Activated naive CD8-positive, alpha-beta T cell treated with anti-CD3 and anti-CD28 coated beads, Interleukin-2, amount 50 U/mL, for 16 hours (primary cell): ENCODE results near the gene CLN6.
A peak's percentile ranks its signal among the peaks of the same experiment; 100 is the strongest.
"Not testable (repeated sequence)": the region's sequence is repeated elsewhere in the genome, so short reads cannot be mapped to it uniquely, and the experiment has no call there.

Experiments
- DNase-seq: peaks from one replicate; pipeline ENCODE4 v3.0.0-alpha.2; 2020; ENCODE audit warnings: low read depth, low spot score

CLN6 gene

GRCh38 chr15:68256675-68257450 is 27.3 kb upstream of the CLN6 start:
- peak; percentile 21 for DNase-seq

DNA sequence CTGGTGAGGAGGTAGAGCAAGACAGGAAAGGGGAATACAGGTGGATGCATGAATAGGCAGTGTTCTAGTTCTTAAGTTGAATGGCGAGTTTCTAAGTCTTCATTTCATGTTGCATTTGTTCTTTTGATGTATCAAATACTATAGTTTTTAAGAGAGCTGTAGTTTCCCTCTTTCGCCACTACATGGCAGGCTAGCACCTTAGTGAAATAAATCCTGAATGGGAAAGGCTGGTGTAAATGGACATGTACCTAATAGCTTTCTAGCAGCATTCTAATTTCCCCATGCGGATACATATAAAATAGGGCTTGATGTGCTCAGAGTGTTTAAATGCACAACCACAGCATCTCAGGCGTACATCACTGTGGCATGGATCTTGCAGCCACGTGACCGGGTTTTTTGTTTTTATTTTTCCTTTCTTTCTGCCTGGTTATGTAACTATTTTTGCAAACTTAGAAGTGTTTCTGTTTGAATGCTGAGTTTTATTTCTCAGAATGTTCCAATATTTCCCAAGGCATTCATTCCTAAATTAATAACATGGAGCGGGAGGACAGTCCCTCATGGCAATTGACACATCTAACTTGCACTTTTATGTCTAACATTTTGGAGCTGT is 23.5 kb upstream of the CLN6 start:
- peak; percentile 18 for DNase-seq

DNA sequence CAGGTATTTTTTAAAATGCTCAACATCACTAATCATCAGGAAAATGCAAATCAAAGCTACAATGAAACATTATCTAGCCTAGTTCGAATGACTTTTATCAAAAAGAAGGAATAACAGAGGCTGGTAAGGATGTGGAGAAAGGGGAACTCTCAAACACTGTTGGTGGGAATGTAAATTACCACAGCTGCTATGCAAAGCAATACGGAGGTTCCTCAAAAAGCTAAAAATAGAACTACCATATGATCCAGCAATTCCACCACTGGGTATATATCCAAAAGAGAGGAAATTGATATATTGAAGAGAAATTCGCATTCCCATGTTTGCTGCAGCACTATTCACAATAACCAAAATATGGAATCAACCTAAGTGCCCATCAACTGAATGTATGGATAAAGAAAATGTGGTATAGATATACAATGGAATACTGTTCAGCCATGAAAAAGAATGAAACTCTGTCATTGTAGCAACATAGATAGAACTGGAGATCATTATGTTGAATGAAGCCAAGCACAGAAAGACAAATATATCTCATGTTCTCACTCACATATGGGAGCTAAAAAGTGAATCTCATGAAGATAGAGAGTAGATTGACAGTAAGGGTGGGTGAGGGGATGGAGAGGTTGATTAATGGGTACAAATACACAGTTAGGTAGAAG is 19.7 kb upstream of the CLN6 start:
- no peak for DNase-seq

DNA sequence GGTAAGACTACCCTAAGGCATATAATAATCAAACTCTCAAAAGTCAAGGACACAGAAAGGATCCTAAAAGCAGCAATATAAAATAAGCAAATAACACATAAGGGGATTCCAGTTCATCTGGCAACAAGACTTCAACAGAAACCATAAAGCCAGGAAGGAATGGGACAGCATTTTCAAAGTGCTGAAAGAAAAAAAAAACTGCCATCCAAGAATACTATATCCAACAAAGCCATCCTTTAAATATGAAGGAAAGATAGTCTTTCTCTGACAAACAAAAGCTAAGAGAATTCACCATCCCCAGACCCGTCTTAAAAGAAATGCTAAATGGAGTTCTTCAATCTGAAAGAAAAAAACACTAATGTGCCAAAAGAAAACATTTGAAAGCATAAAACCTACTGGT is 14.7 kb upstream of the CLN6 start:
- DNase-seq: no peak

GRCh38 chr15:68241088-68241935 is 11.8 kb upstream of the CLN6 start:
- DNase-seq: no peak

GRCh38 chr15:68239025-68239424 is 9.5 kb upstream of the CLN6 start:
- no peak for DNase-seq

DNA sequence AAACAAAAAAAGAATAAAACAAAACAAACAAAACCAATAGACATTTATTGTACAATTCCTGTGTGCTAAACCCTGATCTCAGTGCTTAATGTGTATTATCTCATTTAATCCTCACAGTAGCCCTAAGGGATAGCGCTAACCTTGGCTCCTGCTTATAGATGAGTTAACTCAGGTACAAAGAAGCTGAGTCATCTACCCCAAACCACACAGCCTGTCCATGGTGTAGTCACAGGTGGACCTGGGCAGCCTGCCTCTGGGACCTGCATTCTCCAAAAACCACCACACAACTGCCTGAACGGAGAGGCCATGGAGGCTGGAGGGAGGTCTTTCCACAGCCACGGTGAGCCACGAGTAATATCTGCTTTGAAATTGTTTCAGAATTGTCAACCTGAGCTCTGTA is 5.5 kb upstream of the CLN6 start:
- no peak for DNase-seq

DNA sequence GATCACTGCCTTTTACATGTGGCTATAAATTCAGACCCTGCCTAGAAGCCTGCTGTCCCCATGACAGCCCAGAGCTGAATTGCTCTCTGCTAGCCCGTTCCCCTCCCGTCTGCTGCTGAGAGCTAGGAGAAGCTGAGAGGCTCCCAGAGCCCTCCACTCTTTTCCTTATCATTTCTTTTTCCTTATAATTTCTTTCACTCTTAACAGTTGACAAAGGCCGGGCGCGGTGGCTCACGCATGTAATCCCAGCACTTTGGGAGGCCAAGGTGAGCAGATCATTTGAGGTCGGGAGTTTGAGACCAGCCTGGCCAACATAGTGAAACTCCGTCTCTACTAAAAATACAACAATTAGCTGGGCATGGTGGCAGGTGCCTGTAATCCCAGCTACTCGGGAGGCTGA is 5.0 kb upstream of the CLN6 start:
- DNase-seq: not testable (repeated sequence)

- no peak for DNase-seq
Observed at GRCh38 chr15:68234060-68234459, 4.5 kb upstream of the CLN6 start.

DNA sequence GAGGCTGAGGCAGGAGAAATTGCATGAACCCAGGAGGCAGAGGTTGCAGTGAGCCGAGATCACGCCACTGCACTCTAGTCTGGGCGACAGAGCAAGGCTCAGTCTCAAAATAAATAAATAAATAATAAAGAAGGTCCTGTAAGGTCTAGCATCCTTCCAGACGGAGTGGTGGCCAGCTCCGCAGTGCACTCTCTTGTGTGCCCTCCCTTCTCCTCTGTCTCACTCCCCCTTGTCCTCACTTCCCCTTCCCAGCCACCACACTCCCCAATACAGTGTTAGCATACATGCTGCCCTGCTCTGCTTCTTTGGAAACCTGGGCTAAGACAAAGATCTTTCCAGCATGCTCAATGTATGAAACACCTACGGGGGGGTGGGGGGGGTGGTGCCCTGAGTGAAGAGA is 3.4 kb upstream of the CLN6 start:
- DNase-seq: no peak

GRCh38 chr15:68232449-68232848 is 2.9 kb upstream of the CLN6 start:
- no peak for DNase-seq

DNA sequence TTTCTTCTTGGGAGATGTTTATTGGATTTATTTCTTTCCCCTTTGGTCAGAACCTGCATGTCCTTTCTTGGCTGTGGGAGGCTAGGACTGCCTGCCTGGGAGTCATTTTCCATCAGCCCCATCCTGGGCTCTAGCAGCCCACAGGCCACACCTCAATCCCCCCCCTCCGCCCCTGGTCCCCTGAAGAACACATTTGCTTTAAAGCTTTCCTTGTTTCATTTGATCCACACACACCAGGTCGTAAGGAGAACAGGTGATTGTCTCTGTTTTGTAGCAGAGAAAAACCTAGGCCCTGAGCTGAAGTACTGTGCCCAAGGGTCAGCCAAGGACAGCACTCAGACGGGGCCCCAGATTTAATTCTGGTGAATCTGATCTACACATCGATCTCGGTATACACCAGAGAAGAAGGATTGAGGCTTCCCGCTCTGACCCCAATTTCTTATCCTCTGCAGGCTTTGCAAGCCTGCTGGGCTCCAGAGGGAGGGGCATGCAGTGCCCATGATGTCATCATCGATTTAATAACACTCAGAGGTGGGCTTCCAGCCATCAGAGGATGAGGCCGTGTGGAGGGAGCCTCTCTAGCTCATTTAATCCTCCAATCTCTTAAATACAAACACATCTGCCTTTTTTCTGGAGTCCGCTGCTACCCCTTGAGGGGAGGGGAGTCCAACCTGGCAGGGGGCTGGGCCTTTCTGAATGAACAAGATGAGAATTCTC is 1.7 kb upstream of the CLN6 start:
- DNase-seq: no peak

GRCh38 chr15:68230157-68231100 is 901 bp upstream of the CLN6 start:
- no peak for DNase-seq

DNA sequence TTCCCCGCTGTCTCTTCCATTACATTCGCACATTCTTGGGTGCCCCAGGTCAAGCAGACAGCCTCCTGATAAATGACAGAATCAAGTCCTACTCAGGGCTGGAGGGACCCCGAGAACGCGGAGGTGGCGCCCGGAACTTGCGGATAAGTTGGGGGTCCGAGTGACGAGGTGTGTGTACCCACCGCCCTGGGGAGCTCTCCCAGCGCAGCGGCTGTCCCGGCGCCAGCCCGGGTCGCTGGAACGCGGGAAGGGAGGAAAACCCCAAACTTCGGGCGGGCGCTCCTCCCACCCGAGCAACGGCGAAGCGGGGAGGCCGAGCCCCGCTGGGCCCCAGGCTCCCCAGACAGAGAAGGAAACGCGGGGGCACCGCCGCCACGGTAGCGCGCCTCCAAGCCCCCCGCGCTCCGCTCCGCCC is 550 bp downstream of the CLN6 start:
- no peak for DNase-seq

- no peak for DNase-seq
Observed at GRCh38 chr15:68228143-68228970, 1.2 kb downstream of the CLN6 start.

- no peak for DNase-seq
Observed at GRCh38 chr15:68227643-68228142, 1.8 kb downstream of the CLN6 start.

GRCh38 chr15:68225442-68225841 is 4.1 kb downstream of the CLN6 start:
- DNase-seq: not testable (repeated sequence)

- no peak for DNase-seq
Observed at GRCh38 chr15:68224546-68225250, 4.8 kb downstream of the CLN6 start.
